GM21526 (cell line): ENCODE measurements around the gene RAB8A.

Experiments used
- ATAC-seq: cut with Tn5 transposase; IDR thresholded peaks from one replicate; pipeline ENCODE4 v1.9.1; 2021; ENCODE audit warnings: moderate library complexity; ENCODE audit not compliant: unreplicated experiment, low FRiP score

Gene RAB8A

DNA sequence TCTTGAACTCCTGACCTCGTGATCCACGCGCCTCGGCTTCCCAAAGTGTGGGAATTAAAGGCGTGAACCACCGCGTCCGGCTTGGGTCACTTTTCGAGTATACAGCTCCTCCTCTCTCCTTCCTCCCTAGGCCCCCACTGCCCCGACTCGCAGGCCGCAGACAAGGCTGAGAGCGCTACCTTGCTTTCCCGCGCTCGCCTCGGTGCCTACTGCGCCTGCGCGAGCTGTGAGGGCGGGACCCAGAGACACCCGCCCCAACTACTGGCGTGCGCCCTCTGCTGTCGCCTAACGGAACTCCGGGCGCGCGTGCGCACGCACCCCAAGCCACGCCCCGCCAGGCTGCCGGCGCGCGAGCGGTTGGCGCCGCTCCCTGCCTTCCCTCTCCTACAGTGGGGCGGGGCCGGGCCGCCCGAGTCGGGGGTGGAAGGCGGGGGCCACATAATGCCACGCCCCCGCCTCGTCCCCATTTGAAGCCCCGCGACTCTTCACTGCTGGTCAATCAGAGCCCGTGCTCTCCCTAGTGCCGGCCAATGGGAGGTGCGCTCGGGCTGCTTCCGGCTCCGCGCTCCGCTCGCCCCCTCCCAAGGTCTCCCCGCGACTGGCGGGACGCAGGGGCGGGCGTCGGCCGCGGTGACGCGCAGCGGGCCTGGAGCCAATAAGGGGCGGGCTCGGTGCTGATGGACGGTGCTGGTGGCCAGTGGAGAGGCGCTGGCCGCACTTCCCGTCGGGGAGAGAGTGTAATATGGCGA, at the start of gene RAB8A:
RAB8A (plus strand) TSS at position 730 of the 749 bp plus-strand sequence; CDS start at position 743, 13 bp downstream.
- peak; percentile 87 for ATAC-seq

DNA sequence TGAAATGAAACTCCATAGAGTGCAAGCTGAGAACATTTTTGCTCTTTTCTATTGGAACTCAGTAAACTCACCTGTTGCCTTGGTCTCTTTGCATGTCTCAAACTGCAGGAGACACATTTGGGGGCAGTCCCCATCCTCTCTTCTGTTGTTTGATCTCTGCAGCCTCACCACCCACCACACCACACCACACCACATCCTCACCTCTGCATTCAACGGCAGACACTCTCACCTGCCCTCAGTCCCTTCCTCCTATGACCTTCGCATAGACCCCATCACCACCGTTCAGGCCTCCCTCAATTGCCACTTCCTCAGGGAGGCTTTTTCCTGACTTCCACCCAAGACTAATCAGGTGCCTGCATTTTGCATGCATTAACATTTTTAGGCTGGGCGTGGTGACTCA, 49.7 kb upstream of the RAB8A start:
- ATAC-seq: no peak

DNA sequence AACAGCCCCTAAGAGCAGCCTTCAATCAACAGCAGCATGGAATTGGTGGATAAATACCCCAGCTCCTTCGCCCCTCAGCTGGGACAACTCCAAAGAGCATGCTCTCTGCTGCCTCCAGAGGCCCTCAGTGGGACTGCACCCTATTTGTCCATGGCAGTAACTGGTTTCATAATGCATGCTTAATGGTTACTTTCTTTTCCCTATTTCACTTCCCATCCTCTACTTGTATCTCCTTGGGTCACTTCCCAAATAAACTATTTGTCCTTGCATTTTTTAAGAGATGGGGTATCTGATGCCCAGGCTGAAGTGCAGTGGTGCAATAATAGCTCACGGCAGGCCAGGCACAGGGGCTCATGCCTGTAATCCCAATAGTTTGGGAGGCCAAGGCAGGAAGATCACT, 48.9 kb upstream of the RAB8A start:
- ATAC-seq: no peak

DNA sequence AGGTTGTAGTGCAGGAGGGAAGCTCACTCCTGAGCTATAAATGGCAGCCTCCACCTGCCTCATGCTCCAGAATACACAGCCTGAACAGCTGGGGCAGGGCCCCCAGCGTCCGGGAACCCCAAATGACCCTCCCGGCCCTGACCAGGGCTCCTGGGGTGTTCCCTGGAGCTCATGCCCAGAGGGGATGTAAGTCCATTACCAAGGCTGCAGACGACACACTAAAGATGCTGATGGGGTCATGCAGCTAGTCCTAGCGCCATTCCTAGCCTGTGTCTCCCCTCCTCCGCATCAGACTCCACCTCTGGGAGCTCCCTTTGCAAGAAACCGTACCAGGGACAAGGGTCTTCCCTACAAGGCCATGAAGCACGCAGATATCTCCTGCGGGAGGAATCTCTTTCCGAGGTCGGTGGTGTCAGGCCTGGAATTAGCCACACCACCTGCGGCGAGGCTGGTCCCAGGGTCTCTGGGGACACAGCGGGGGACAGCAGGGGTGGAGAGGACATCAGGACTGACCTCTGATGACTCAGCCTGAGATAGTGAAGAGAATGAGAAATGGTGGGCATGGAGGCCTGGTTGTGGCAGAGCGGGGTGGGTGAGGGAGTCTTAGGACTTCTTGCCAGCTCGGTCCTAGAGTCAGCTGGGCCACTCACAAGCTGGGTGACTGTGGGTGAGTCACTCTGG, 47.3 kb upstream of the RAB8A start:
- no peak for ATAC-seq

DNA sequence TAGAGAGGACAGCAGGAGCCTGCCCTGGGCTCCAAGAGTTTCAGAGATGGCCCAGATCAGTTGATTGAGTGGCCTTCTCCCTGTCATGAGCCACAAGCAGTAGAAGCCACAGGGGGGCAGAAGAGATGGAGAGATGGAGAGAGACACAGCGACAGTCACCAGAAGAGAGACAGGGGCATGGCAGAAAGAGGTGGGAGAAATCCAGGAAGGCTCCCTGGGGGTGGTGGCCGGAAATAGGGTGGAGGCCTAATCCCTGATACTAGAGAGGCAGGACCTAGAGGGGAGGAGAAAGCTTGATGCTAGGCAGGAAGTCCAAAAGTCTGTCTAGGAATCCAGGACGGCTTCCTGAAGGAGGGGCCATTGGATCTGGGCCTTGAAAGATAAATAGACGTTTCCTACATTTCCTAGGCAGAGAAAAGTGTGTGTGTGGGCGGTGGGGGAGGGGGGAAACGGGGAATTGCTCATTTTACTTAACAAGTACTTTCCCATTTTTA, 45.0 kb upstream of the RAB8A start:
- ATAC-seq: no peak

DNA sequence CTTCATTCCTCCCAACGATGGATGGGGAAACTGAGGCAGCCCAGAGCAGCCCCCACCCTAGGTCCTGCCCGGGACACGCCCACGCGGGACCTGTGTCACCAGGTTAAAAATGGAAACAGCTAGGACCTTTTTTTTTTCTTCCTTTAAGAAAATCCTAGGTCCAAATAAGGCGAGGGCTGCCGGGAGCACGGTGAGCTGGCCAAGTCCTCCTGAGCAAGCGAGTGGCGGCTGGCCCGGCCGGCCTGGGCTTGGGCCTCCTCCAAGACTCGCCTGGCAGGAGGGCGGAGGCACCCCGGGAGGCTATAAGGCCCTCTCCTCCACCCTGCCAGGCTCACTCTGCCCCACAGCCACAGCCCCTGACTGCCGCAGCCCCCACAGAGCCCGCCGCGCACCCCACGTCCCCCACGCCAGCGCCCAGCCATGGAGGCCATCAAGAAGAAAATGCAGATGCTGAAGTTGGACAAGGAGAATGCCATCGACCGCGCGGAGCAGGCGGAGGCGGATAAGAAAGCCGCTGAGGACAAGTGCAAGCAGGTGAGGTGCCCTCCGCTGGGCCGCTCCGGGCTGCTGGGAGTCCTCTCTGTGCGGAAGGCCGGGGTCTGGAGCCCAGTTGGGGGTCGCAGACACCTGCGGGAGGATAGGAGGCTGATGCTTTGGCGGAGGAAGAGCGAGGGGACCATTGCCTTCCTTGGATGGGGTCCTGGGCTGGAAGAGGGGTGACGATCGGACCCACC, 44.3 kb upstream of the RAB8A start:
- no peak for ATAC-seq

DNA sequence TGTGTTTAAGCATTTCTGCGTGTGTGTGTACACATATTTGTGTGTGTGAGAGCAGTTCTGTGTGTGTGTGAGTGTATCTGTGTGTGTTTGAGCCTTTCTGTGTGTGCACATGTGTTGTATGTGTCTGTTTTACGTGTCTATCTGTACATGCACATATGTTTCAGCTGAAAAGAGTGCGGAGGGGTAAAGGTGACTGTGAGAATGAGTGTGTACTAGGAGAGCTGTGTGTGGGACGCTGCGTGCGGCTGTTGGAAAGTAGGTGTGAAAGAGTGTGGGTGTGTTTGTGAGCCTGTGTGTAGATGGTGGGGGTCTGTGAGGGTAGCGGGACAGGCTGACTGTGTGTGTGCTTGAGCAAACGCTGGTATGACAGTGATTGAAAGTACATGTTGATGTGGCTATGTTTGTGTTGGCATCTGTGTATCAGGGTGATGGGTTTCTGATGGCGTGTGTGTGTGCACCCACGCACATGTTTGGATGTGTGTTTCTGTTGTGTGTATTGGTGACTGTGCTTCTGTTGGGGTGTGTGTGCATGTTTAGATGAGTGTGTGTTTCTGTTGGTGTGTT, 42.9 kb upstream of the RAB8A start:
- no peak for ATAC-seq

DNA sequence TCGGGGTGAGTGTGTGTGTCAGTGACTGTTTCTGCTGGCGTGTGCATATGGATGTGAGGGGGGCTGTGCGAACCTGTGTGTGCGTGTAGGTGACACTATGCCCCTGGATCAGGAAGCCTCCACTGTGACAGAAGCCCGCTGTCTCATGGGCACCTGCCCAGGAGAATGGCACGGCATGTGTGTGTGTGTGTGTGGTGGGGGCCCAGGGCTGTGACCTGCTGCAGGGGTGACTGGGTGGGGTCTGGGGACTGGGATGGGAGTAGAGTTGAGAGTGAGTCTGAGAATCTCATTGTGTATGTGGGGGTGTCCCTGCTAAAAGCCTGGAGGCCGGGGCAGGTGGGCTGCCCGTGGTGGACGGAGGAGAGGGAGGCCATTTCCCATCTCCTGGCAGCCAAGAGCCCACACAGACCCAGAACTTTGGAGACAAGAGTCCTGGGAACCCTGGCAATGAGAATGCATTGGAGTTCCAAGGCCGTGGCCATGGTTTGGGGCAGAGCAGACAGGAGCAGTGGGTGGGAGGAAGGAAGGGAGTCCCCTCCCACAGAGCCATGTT, 41.8 kb upstream of the RAB8A start:
- no peak for ATAC-seq

DNA sequence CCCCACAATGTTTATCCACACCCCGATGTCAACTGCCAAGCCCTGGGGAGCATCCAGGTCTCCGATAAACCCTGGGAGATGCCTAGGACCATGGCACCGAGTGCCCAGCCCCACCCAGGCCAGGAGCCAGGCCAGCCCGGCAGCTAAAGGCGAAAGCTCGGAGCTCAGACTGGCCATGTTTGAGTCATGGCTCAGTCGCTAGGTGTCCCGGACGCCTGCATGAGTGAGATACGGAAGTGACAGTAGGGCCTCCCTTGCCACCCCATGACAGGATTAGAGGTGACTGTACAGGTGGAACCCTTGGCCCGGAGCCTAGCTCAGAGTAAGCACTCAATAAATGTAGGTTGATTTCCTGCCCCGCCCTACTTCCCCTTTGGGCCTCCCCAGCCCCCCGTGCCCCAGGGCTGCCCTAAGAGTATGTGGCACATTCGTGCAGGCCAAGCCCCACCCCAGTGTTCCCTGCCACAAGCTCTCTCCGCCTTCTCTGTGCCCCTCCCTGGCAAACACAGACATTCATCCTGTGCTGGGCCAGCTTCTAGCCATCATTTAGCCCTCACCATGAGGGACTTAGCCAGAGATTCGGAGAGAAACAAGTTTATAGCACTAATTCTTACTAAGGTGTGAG, 41.2 kb upstream of the RAB8A start:
- peak; percentile 49 for ATAC-seq

DNA sequence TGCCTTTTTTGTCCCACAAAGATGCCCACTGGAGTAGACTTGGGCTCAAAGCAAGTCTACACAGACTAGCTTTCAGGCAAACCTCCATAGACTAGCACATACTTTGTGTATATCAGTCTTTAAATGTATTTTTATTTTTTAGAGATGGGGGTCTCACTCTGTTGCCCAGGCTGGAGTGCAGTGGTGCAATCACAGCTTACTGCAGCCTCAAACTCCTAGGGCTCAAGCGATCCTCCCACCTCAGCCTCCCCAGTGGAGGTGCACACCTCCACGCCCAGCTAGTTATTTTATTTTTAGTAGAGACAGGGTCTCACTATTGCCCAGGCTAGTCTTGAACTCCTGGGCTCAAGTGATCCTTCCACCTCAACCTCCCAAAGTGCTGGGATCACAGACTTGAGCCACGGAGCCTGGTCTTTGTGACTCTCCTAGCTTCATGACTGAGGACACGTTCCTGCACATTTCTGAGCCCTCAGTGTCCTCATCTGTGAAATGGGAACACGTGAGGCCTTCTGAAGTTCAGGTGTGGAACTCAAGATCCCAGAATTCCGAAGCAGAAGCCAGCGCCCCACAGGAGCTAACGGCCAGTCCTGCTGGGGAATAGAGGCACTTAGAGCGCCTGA, 40.5 kb upstream of the RAB8A start:
- ATAC-seq: no peak

DNA sequence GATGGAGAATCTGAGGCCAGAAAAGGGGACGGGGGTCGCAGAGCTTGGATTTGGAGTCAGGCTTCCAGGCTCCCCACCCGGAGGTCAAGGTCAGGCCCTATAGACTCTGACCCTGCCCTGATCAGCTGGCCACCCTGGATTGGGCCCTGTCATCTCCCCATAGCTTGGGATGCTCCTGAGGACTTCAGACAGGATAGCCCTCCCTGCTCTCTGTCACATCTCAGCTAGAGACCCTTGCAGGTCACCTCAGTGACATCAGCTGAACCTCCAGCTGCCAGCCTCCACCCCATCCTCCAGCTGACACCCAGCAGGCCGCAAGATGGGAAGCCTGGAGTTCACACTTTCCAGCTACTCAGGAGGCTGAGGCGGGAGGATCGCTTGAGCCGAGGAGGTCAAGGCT, 38.2 kb upstream of the RAB8A start:
- no peak for ATAC-seq

DNA sequence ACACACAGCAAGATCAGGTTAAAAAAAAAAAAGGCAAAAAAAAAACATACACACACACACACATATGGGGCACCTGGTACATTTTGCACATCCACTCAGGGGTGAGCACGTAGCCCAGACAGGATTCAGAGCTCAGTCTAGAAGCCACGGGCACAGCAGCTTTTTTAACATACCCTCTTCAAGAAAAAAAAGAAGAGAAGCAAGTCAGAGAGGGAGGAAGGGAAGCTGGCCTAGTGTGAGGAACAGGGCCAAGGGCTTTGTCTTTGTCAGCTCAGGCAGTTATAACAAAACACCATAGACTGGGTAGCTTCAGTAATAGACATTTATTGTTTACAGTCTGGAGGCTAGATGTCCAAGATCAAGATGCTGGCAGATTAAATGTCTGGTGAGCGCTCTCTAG, 37.7 kb upstream of the RAB8A start:
- ATAC-seq: no peak

DNA sequence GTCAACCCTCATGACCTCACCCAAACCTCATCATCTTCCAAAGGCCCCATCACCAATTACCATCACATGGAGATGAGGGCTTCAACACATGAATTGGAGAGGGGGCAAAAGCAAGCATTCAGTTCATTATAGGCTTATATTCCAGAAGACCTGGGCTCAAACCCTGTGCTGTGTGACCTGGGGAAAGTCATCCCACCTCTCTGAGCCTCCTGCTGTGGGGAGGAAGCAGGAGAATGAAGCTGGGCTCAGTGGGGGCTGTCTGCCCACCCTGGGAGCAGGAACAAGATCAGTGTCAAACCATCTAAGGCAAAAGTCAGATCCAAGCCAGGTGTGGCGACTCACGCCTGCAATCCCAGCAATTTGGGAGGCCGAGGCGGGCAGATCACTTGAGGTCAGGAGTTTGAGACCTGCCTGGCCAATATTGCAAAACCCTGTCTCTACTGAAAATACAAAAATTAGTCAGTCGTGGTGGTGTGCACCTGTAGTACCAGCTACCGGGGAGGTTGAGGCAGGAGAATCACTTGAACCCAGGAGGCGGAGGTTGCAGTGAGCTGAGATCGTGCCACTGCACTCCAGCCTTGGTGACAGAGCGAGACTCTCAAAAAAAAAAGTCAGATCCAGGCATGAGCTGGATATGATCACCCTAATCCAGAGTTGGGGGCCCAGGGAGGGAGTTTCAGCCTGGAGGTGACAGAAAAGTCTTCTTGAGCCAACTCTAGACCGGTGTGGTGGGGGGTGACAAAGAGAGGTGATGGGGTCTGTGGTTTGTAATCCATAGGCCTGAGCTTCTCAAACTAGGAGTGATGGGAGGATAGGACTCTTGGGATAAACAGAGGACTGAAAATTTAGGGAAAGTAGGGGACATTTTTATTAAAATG, 37.0 kb upstream of the RAB8A start:
- no peak for ATAC-seq

DNA sequence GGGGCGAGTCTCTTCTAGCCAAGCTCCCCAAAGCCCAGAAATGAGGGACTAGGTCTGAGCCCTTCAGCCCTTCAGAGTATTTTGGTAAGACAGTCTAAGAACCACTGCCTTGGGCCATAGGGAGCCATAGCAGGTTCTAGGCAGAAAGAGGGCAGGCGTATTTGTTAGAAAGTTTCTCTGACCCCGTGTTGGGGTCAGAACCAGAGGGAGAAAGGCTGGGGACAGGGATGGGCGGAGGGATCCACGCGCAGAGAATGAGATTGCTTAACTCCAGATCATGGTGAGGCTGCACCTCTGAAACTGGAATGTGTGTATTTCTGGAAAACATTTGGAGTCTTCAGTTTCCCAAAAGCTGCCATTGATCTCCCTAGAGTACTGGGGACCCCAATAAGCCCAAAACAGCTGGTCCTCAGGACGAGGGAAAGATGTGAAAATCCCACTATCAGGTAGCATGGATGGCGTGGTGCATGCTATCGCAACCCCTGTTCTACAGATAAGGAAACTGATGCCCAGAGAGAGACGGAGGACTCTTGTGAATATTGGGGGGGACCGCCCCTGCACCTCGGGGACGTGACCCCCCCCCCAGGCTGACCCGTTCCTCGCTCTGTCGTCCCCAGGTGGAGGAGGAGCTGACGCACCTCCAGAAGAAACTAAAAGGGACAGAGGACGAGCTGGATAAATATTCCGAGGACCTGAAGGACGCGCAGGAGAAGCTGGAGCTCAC, 36.1 kb upstream of the RAB8A start:
- ATAC-seq: no peak

DNA sequence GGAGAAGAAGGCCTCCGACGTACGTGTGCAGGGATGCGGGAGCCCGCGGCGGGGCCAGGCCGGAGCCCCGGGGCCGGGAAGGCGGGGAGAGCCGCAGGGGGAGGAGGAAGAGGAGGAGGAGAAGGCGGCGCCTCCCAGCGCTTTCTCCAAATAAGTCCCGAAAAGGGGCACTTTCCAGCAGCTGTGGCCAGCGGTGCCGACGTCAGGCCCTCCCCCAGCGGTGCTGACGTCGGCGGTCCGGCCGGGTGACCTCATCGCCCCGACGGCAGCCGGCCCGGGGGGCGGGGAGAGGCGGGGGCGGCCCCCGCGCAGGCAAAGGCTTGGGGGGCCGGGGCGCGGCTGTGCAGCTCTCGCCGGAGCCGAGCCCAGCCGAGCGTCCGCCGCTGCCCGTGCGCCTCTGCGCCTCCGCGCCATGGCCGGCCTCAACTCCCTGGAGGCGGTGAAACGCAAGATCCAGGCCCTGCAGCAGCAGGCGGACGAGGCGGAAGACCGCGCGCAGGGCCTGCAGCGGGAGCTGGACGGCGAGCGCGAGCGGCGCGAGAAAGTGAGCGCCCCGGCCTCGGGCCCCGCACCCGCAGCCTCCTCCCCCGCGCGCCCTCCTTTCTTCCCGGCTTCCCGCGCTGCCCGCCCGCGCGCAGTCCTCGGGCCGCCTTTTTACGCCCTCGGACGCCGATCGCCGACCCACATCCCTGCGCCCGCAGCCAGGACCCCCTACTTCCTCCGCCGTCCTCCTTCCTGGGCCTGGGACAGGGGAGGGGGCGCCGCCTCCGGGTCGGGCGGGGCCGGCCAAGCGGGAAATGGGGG, 35.3 kb upstream of the RAB8A start, which contains the start of gene TPM4:
TPM4 (plus strand) TSS at position 342 of the 804 bp plus-strand sequence; CDS start at position 413, 71 bp downstream.
- ATAC-seq: peak; percentile 41

DNA sequence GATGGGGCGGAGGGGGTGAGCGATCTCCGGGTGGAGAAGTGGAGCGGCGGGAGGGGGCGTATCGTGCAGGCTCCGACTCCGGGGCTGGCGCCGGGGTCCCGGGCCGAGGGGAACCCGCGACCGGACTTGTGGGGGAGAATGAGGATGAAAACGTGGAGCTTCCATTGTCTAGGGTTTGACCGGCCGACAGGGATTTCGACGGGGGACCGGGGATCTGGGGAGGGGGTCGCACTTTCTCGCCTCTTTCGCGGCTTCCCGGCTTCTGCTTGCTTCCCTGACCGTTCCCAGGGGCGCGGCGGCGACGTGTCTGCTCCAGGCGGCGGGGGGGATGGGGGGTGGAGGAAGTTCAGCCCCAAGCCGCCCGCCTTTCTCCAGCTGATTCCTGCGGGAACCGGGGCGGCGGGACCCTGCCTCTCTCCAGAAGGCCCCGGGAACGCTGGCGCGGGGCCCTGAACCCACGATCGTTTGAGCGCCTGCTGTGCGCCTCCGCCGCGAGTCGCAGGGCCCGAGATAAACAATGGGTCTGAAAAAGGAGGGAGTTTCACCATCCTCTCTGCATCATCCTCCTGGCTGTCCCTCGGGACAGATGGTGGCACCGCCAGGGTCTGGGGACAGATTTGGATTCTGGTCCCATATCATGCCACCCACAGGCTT, 34.6 kb upstream of the RAB8A start:
- no peak for ATAC-seq
